CD14-positive monocyte (primary cell): Measurements from ENCODE around the gene RANBP3. TPM values are rescaled to one million over a fixed set of nuclear protein-coding genes. Genes with fewer than 3 reads are reported as not detected.

ENCODE experiments used
- DNase-seq, 3 donors: peaks; one replicate each; pipeline ENCODE4 v3.0.0-alpha.2; 2011 to 2022
- H2AFZ ChIP-seq: 2 replicates; pipeline ENCODE4 v1.6.0; 2012; ENCODE audit warnings: mild to moderate bottlenecking, low read depth, low read length, inconsistent platforms; ENCODE audit not compliant: insufficient read depth, poor library complexity, severe bottlenecking
- H3K27ac ChIP-seq, 2 donors: 1 replicate in 1 of 2; 2 replicates in 1 of 2; pipeline ENCODE4 v1.5.1; 2012 to 2013; ENCODE audit warnings: low read length in 2 of 2, control low read depth in 1 of 2, inconsistent platforms in 1 of 2, low read depth in 1 of 2, mild to moderate bottlenecking in 1 of 2
- H3K27me3 ChIP-seq, 2 donors: one replicate each; pipeline versions ENCODE4 v1.6.0 to v1.6.1; 2011 to 2013; ENCODE audit warnings: low read length in 2 of 2; ENCODE audit not compliant: control insufficient read depth in 2 of 2, insufficient read depth in 2 of 2
- H3K36me3 ChIP-seq, 2 donors: replicated peaks in 1 of 2; 1 replicate in 1 of 2; 2 replicates in 1 of 2; pipeline versions ENCODE4 v1.5.1 to v1.6.1; 2012 to 2013; ENCODE audit warnings: low read length in 2 of 2, control low read depth in 1 of 2, inconsistent platforms in 1 of 2, mild to moderate bottlenecking in 1 of 2; ENCODE audit not compliant: insufficient read depth in 2 of 2, control insufficient read depth in 1 of 2
- H3K4me1 ChIP-seq, 2 donors: 1 replicate in 1 of 2; 2 replicates in 1 of 2; pipeline versions ENCODE4 v1.5.1 to v1.6.1; 2012 to 2013; ENCODE audit warnings: low read length in 2 of 2, control low read depth in 1 of 2, inconsistent platforms in 1 of 2, mild to moderate bottlenecking in 1 of 2, moderate library complexity in 1 of 2; ENCODE audit not compliant: insufficient read depth in 2 of 2, control insufficient read depth in 1 of 2
- H3K4me2 ChIP-seq: replicated peaks from 2 replicates; pipeline ENCODE3; 2012; ENCODE audit warnings: low read length, moderate library complexity, mild to moderate bottlenecking; ENCODE audit not compliant: poor library complexity, severe bottlenecking; ENCODE audit errors: extremely low read depth
- H3K4me3 ChIP-seq, 3 experiments: fragments of 200-600 bp in 1 of 3; sonication (generic) in 1 of 3; replicated peaks in 1 of 3; 1 replicate in 2 of 3; 2 replicates in 1 of 3; pipeline ENCODE4 v1.5.1; 2011 to 2013; ENCODE audit warnings: low read length in 3 of 3, mild to moderate bottlenecking in 3 of 3, control low read depth in 2 of 3, low read depth in 2 of 3, inconsistent platforms in 1 of 3, moderate library complexity in 1 of 3
- H3K79me2 ChIP-seq: 2 replicates; pipeline ENCODE4 v1.6.0; 2012; ENCODE audit warnings: mild to moderate bottlenecking, control low read depth, inconsistent platforms, low read length, moderate library complexity; ENCODE audit not compliant: insufficient read depth
- H3K9ac ChIP-seq: 2 replicates; pipeline ENCODE4 v1.6.0; 2017; ENCODE audit warnings: low read length, mild to moderate bottlenecking; ENCODE audit not compliant: insufficient read depth, poor library complexity, severe bottlenecking
- H3K9me3 ChIP-seq, 2 donors: replicated peaks in 1 of 2; 1 replicate in 1 of 2; 2 replicates in 1 of 2; pipeline versions ENCODE4 v1.5.1 to v1.6.1; 2012 to 2013; ENCODE audit warnings: low read length in 2 of 2, control low read depth in 1 of 2; ENCODE audit not compliant: control insufficient read depth in 1 of 2, insufficient read depth in 1 of 2
- H4K20me1 ChIP-seq: 2 replicates; pipeline ENCODE4 v1.6.0; 2012; ENCODE audit warnings: mild to moderate bottlenecking, low read length, control low read depth, moderate library complexity; ENCODE audit not compliant: insufficient read depth
- H3K27ac Mint-ChIP-seq, 7 donors: one replicate each; pipeline ENCODE4 v1.8.0; 2020; ENCODE audit warnings: mild to moderate bottlenecking in 7 of 7, mixed read lengths in 7 of 7, moderate library complexity in 6 of 7, inconsistent platforms in 2 of 7
- H3K27me3 Mint-ChIP-seq, 3 donors: one replicate each; pipeline ENCODE4 v1.8.0; 2021 to 2022; ENCODE audit warnings: low read depth in 3 of 3, mild to moderate bottlenecking in 3 of 3, mixed read lengths in 3 of 3, moderate library complexity in 3 of 3, inconsistent platforms in 1 of 3
- H3K36me3 Mint-ChIP-seq, 2 donors: one replicate each; pipeline ENCODE4 v1.8.0; 2020; ENCODE audit warnings: mixed read lengths in 2 of 2, inconsistent platforms in 1 of 2, mild to moderate bottlenecking in 1 of 2
- H3K4me1 Mint-ChIP-seq: one replicate; pipeline ENCODE4 v1.8.0; 2020; ENCODE audit warnings: mild to moderate bottlenecking, mixed read lengths
- H3K4me3 Mint-ChIP-seq, 2 donors: one replicate each; pipeline ENCODE4 v1.8.0; 2020; ENCODE audit warnings: mild to moderate bottlenecking in 2 of 2, mixed read lengths in 2 of 2, moderate library complexity in 1 of 2
- H3K9me3 Mint-ChIP-seq, 7 donors: one replicate each; pipeline ENCODE4 v1.8.0; 2020 to 2022; ENCODE audit warnings: mixed read lengths in 7 of 7, mild to moderate bottlenecking in 6 of 7, moderate library complexity in 6 of 7, inconsistent platforms in 2 of 7
- CTCF ChIP-seq: fragments of 200-600 bp; IDR thresholded peaks from one replicate; pipeline ENCODE4 v1.8.0; 2022; ENCODE audit warnings: antibody characterized with exemption, mild to moderate bottlenecking
- WGBS: methylation state at CpG from one replicate; pipeline ENCODE4 v1.1.5; 2013; ENCODE audit warnings: missing lambda C conversion rate; ENCODE audit not compliant: insufficient coverage; 5-methylcytosine and 5-hydroxymethylcytosine counted together
- intact Hi-C, 2 donors: fragments of 100-400 bp; cut with micrococcal nuclease; formaldehyde crosslinking; loops; one replicate each; pipeline versions ENCODE4 v1.15.0 to v1.15.1; 2023
- polyA plus RNA-seq, 3 donors: library from polyadenylated mRNA; depleted of rRNA in 1 of 3; unstranded in 2 of 3; stranded (reverse) in 1 of 3; fragments of 300-500 nt in 2 of 3; fragments of >200 nt in 1 of 3; fragmentation: Illumina TruSeq in 2 of 3; gene quantifications; 1 replicate in 2 of 3; 2 replicates in 1 of 3; pipeline ENCODE4 v1.2.3, GENCODE V29; 2012 to 2021

The RANBP3 gene
- polyA plus RNA-seq, 3 donors: 4.5 to 49.5 (median 8.1) TPM

- no peak overlapping the region for H3K4me3 Mint-ChIP-seq
- Histone ChIP-seq H3K9ac (no peak overlapping the region), H3K27ac (no peak overlapping the region), H3K9me3 (no peaks in the 10 kb centered on the region), H4K20me1 (peaks cover 97% of the 10 kb centered on the region), H2AFZ (no peak overlapping the region), H3K4me2 (no peak overlapping the region), H3K27me3 (no peaks in the 10 kb centered on the region), H3K79me2 (peaks cover 100% of the 10 kb centered on the region), H3K4me3 (no peak overlapping the region), H3K36me3 (peaks cover 3 to 37% of the 10 kb centered on the region in 2 donors), H3K4me1 (peaks cover 32 to 35% of the 10 kb centered on the region in 2 donors)
- intact Hi-C loops: no loop called here
- H3K9me3 Mint-ChIP-seq: no peaks in the 10 kb centered on the region
- TF ChIP-seq CTCF: no peak
- 87% methylated on average over 9 of the region's 10 CpGs for WGBS
- no peak for DNase-seq
- peaks cover 50% of the 10 kb centered on the region for H3K4me1 Mint-ChIP-seq
- H3K27ac Mint-ChIP-seq: peak overlapping the region in 1 of 7 donors; percentile 26
- peaks cover 0 to 5% (median 0%) of the 10 kb centered on the region in 3 donors for H3K27me3 Mint-ChIP-seq
- peaks cover 16 to 18% of the 10 kb centered on the region in 2 donors for H3K36me3 Mint-ChIP-seq
These were observed 20.8 kb downstream of the RANBP3 start for GRCh38 chr19:5957170-5957569.

GRCh38 chr19:5956728-5957127, 21.2 kb downstream of the RANBP3 start:
- Histone ChIP-seq H3K27ac (no peak overlapping the region), H3K9me3 (no peaks in the 10 kb centered on the region), H3K9ac (no peak overlapping the region), H3K36me3 (peaks cover 3 to 37% of the 10 kb centered on the region in 2 donors), H3K4me1 (peaks cover 32 to 35% of the 10 kb centered on the region in 2 donors), H3K4me3 (no peak overlapping the region), H2AFZ (no peak overlapping the region), H4K20me1 (peaks cover 97% of the 10 kb centered on the region), H3K79me2 (peaks cover 100% of the 10 kb centered on the region), H3K4me2 (no peak overlapping the region), H3K27me3 (no peaks in the 10 kb centered on the region)
- Mint-ChIP-seq H3K36me3 (peaks cover 16 to 19% of the 10 kb centered on the region in 2 donors), H3K4me1 (peaks cover 50% of the 10 kb centered on the region), H3K27ac (peak overlapping the region in 2 of 7 donors; percentile 19 to 27), H3K4me3 (no peak overlapping the region), H3K9me3 (no peaks in the 10 kb centered on the region), H3K27me3 (peaks cover 0 to 6% (median 0%) of the 10 kb centered on the region in 3 donors)
- TF ChIP-seq CTCF: no peak
- intact Hi-C loops: no loop called here
- DNase-seq: no peak
- no CpG with 5 or more reads among the region's 12 CpGs for WGBS
